SU-DHL-6 (cell line): ENCODE results near the gene XRRA1.

Experiments
- EZH2phosphoT487 ChIP-seq: fragments of 200-600 bp; sonication (generic), shearing (Covaris generic); conservative IDR thresholded peaks from 2 replicates; pipeline ENCODE4 v1.6.1; 2018; ENCODE audit warnings: mild to moderate bottlenecking, antibody characterized with exemption, low read length, moderate library complexity, mixed read lengths
- TF ChIP-seq, protein P1 (sequence below): fragments of 200-600 bp; sonication (generic); IDR thresholded peaks from one replicate; pipeline ENCODE4 v1.5.1; 2017; ENCODE audit warnings: antibody characterized with exemption, mild to moderate bottlenecking, low read length, moderate library complexity; ENCODE audit not compliant: insufficient read depth, poor library complexity, severe bottlenecking

- TF ChIP-seq, protein P1, sequence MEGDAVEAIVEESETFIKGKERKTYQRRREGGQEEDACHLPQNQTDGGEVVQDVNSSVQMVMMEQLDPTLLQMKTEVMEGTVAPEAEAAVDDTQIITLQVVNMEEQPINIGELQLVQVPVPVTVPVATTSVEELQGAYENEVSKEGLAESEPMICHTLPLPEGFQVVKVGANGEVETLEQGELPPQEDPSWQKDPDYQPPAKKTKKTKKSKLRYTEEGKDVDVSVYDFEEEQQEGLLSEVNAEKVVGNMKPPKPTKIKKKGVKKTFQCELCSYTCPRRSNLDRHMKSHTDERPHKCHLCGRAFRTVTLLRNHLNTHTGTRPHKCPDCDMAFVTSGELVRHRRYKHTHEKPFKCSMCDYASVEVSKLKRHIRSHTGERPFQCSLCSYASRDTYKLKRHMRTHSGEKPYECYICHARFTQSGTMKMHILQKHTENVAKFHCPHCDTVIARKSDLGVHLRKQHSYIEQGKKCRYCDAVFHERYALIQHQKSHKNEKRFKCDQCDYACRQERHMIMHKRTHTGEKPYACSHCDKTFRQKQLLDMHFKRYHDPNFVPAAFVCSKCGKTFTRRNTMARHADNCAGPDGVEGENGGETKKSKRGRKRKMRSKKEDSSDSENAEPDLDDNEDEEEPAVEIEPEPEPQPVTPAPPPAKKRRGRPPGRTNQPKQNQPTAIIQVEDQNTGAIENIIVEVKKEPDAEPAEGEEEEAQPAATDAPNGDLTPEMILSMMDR = no peak
- no peak for TF ChIP-seq EZH2phosphoT487
These were observed 7.6 kb upstream of the XRRA1 start for GRCh38 chr11:74956397-74957015.
